Brain microvascular endothelial cell (primary cell): ENCODE data around the gene HES1.
"Not testable (repeated sequence)": the region's sequence is repeated elsewhere in the genome, so short reads cannot be mapped to it uniquely, and the experiment has no call there.

ENCODE experiments used
- DNase-seq: peaks from one replicate; pipeline ENCODE4 v3.0.0-alpha.2; 2020
- H3K27ac ChIP-seq: fragments of 250-450 bp; sonication (Bioruptor Pico); 2 replicates; pipeline ENCODE4 v1.5.1; 2020; ENCODE audit warnings: mild to moderate bottlenecking, moderate library complexity
- H3K27me3 ChIP-seq: fragments of 250-450 bp; sonication (Bioruptor Pico); replicated peaks from 2 replicates; pipeline ENCODE4 v1.5.1; 2020; ENCODE audit warnings: mild to moderate bottlenecking
- H3K36me3 ChIP-seq: fragments of 250-450 bp; sonication (Bioruptor Pico); replicated peaks from 2 replicates; pipeline ENCODE4 v1.5.1; 2020; ENCODE audit warnings: mild to moderate bottlenecking
- H3K4me3 ChIP-seq: 2 replicates; pipeline ENCODE4 v1.5.1; 2011; ENCODE audit warnings: low read depth, mild to moderate bottlenecking, control low read depth, low read length, moderate library complexity
- CTCF ChIP-seq: IDR thresholded peaks from 2 replicates; pipeline ENCODE4 v1.5.1; 2011; ENCODE audit warnings: low read depth, mild to moderate bottlenecking, moderate library complexity, low read length, control low read depth, inconsistent platforms; ENCODE audit errors: missing control alignments
- in situ Hi-C: cut with HindIII; loops from 2 replicates; pipeline ENCODE4 v1.10.0; 2017; ENCODE audit warnings: low sequenced_read_pairs, low pct_ligation_motif_present

The HES1 gene

DNA sequence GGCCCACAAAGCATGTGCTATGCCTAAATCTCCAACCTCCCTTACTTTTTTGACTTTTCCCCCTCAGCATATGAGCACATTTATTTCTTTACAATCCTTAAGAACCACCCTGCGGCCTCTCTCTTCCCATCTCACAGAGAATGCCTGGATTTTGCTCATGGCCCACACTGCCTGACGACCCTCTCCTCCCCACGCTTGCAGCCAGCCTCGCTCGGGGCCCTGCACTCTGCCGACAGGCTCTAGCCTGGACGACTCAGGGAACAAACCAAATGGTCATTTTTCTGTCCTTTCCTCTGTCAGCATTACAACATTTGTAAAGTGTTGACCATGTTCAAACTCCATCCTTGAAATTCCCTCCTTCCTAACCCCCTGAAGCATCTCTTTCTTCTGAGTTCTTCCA lies 11.7 kb downstream of the HES1 start:
- TF ChIP-seq CTCF: no peak
- no peaks in the 10 kb centered on the region for H3K36me3 ChIP-seq
- in situ Hi-C loops: no loop called here
- H3K27ac ChIP-seq: no peak overlapping the region
- peaks cover 37% of the 10 kb centered on the region for H3K27me3 ChIP-seq
- DNase-seq: no peak
- H3K4me3 ChIP-seq: no peak overlapping the region

DNA sequence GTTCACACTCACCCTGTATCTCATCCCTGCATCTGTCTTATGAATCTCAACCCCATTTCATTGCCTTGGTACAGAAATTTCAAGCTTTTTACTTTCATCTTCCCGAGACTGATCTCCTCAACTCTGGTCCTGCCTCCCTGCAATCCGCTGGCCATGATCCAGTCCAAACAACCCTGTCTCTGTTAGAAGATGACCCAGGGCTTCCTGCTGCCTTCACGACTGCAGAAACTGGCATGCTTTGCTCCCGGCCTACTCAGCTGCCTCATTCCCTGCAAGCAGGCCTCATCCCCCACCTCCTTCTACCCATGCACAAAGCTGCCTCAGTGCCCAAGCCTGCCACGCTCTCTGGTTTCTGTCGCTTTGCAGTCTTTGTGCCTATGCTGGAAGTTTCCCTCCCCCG lies 12.4 kb downstream of the HES1 start:
- in situ Hi-C loops: no loop called here

DNA sequence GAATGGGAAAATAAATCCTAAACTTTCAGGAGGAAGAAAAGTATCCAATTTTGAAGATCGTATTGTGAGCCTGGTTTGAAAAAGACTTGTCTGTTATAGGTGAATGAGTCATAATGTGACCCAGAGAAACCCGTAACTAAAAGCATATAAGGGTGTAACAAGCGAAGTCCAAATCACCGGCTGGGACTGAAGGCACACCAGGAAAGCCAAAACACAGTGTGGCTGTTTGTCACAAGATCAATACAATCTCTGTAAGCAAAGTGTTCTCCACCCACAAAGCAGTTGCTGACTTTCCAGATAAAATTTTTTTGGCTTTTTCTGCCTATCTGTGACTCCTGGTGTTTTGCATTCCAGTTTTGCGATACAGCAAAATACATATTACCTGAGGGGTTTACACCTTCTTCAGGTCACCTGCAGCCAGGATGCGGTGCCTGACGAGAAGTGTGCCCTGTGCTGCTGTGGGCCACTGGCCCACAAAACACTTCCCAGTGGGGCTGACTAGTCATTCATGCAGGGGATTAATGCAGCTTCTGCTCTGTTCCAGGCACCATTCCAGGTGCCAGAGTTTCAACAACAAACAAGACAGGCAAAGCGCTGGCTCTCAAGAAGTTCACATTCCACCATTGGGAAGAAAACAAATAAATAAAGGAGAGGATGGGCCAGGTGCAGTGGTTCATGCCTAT lies 14.4 kb downstream of the HES1 start:
- no peak overlapping the region for H3K4me3 ChIP-seq
- no peaks in the 10 kb centered on the region for H3K36me3 ChIP-seq
- no peak for DNase-seq
- no peak overlapping the region for H3K27ac ChIP-seq
- peaks cover 48% of the 10 kb centered on the region for H3K27me3 ChIP-seq
- no peak for TF ChIP-seq CTCF
- in situ Hi-C loops: no loop called here

More for the DNA sequence above, 12.4 kb downstream of the HES1 start:
- peaks cover 41% of the 10 kb centered on the region for H3K27me3 ChIP-seq
- peak; percentile 56 for DNase-seq
- no peak overlapping the region for H3K4me3 ChIP-seq
- H3K27ac ChIP-seq: no peak overlapping the region
- TF ChIP-seq CTCF: no peak
- H3K36me3 ChIP-seq: no peaks in the 10 kb centered on the region

DNA sequence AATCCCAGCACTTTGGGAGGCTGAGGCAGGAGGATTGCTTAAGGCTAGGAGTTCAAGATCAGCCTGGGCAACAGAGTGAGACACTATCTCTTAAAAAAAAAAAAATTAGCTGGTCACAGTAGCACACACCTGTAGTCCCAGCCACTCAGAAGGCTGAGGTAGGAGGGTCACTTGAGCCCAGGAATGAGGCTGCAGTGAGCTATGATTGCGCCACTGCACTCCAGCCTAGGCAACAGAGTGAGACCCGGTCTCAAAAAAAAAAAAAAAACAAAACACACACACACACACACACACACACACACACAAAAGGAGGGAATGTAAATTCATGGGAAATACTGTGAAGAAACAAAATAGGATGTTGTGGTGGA lies 15.0 kb downstream of the HES1 start:
- H3K36me3 ChIP-seq, H3K4me3 ChIP-seq, H3K27ac ChIP-seq, in situ Hi-C loops, DNase-seq: not testable (repeated sequence)
- peaks cover 45% of the 10 kb centered on the region for H3K27me3 ChIP-seq

DNA sequence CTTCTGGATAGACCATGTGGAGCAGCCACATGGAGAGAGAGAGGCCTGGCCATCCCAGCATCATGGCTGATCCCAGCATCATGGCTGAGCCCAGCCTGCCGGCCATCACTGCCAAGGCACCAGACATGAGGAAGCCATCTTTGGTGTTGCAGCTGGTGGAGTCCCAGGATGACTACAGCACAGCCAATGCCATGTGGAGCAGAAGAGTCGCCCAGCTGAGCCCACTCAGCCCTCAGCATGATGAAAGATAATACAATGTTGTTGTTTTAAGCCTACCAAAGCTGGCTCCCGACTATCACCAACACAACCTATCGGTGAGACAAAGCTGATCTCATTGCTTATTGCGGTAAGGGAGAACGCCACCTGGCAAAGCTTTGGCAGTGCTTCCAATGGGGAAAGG lies 18.4 kb downstream of the HES1 start:
- peaks cover 48% of the 10 kb centered on the region for H3K27me3 ChIP-seq
- H3K4me3 ChIP-seq: no peak overlapping the region
- no peak for TF ChIP-seq CTCF
- DNase-seq: no peak
- H3K36me3 ChIP-seq: no peaks in the 10 kb centered on the region
- in situ Hi-C loops: no loop called here
- H3K27ac ChIP-seq: no peak overlapping the region

- Histone ChIP-seq H3K36me3 (no peaks in the 10 kb centered on the region), H3K27ac (no peak overlapping the region), H3K27me3 (peaks cover 55% of the 10 kb centered on the region), H3K4me3 (no peak overlapping the region)
- DNase-seq: no peak
- in situ Hi-C loops: no loop called here
- no peak for TF ChIP-seq CTCF
Observed at GRCh38 chr3:194156095-194156494, 20.1 kb downstream of the HES1 start.
